Sigmoid colon (tissue), 4 donors: ENCODE results near the gene CSNK1D.
"Not testable (repeated sequence)": the region's sequence is repeated elsewhere in the genome, so short reads cannot be mapped to it uniquely, and the experiment has no call there.

Experiments used
- EP300 ChIP-seq, 4 donors: sonication (generic); formaldehyde crosslinking; IDR thresholded peaks; one replicate each; pipeline ENCODE4 v1.6.1; 2017; ENCODE audit warnings: antibody characterized with exemption in 4 of 4
- POLR2A ChIP-seq, 2 donors: fragments of 450-650 bp; IDR thresholded peaks; one replicate each; pipeline ENCODE4 v1.6.1; 2016; ENCODE audit warnings: antibody characterized with exemption in 2 of 2, mild to moderate bottlenecking in 2 of 2, moderate library complexity in 2 of 2
- POLR2AphosphoS5 ChIP-seq, 4 donors: sonication (generic); formaldehyde crosslinking; IDR thresholded peaks; one replicate each; pipeline ENCODE4 v1.6.1; 2017; ENCODE audit warnings: antibody characterized with exemption in 4 of 4
- TF ChIP-seq, protein P1 (sequence below), 4 experiments: fragments of 450-650 bp in 3 of 4; fragments of 200-600 bp in 1 of 4; IDR thresholded peaks; one replicate each; pipeline ENCODE4 v1.5.1; 2016 to 2019; ENCODE audit warnings: antibody characterized with exemption in 4 of 4, mild to moderate bottlenecking in 3 of 4, moderate library complexity in 2 of 4

DNA sequence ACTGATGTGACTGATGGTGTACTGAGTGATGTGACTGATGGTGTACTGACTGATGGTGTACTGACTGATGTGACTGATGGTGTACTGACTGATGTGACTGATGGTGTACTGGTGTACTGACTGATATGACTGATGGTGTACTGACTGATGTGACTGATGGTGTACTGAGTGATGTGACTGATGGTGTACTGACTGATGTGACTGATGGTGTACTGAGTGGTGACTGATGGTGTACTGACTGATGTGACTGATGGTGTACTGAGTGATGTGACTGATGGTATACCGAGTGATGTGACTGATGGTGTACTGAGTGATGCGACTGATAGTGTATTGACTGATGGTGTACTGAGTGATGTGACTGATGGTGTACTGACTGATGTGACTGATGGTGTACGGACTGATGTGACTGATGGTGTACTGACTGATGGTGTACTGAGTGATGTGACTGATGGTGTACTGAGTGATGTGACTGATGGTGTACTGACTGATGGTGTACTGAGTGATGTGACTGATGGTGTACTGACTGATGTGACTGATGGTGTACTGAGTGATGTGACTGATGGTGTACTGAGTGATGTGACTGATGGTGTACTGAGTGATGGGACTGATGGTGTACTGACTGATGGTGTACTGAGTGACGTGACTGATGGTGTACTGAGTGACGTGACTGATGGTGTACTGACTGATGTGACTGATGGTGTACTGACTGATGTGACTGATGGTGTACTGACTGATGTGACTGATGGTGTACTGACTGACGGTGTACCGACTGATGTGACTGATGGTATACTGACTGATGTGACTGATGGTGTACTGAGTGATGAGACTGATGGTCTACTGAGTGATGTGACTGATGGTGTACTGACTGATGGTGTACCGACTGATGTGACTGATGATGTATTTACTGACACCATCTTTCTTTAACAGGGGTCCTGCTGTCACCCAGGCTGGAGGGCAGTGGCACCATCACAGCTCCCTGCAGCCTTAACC is 13.2 kb downstream of the CSNK1D start:
- TF ChIP-seq, protein P1, sequence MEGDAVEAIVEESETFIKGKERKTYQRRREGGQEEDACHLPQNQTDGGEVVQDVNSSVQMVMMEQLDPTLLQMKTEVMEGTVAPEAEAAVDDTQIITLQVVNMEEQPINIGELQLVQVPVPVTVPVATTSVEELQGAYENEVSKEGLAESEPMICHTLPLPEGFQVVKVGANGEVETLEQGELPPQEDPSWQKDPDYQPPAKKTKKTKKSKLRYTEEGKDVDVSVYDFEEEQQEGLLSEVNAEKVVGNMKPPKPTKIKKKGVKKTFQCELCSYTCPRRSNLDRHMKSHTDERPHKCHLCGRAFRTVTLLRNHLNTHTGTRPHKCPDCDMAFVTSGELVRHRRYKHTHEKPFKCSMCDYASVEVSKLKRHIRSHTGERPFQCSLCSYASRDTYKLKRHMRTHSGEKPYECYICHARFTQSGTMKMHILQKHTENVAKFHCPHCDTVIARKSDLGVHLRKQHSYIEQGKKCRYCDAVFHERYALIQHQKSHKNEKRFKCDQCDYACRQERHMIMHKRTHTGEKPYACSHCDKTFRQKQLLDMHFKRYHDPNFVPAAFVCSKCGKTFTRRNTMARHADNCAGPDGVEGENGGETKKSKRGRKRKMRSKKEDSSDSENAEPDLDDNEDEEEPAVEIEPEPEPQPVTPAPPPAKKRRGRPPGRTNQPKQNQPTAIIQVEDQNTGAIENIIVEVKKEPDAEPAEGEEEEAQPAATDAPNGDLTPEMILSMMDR (IDR thresholded peaks at IDR 0.05), result not testable (repeated sequence)
- not testable (repeated sequence) for TF ChIP-seq POLR2A, EP300, POLR2AphosphoS5 (IDR thresholded peaks at IDR 0.05)
